ENCODE results near the gene SLC38A11. TPM values are rescaled to one million over a fixed set of nuclear protein-coding genes. Genes with fewer than 3 reads are reported as not detected.

The SLC38A11 gene
- total RNA-seq, 1 experiment from 2014 or later, result not detected

DNA sequence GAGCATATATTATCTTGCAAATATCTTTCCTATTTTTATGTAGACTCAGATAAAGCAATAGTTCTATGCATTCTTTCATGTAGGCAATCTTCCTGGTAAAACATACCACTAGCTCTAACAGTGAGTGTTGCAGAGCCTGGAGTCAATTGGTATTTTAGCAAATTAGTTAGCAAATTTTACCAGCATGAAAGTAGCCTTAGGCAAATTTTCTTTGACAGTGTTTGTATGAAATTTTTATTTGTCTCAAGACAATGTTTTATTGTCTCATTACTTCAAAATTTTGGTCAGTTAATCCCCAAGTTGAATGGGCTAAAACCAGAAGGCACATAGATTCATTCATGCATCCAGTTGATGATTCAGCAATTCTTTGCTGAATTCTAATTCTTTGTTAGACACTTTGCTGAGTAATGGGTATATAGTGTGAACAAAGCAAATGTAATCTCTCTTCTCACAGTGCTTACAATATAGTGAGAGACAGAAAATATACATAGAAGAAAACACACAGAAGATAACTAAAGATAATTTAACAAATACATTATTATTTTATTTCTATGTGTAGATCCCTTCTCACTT, 27.1 kb downstream of the SLC38A11 start (continued):
- TF ChIP-seq, protein P1, sequence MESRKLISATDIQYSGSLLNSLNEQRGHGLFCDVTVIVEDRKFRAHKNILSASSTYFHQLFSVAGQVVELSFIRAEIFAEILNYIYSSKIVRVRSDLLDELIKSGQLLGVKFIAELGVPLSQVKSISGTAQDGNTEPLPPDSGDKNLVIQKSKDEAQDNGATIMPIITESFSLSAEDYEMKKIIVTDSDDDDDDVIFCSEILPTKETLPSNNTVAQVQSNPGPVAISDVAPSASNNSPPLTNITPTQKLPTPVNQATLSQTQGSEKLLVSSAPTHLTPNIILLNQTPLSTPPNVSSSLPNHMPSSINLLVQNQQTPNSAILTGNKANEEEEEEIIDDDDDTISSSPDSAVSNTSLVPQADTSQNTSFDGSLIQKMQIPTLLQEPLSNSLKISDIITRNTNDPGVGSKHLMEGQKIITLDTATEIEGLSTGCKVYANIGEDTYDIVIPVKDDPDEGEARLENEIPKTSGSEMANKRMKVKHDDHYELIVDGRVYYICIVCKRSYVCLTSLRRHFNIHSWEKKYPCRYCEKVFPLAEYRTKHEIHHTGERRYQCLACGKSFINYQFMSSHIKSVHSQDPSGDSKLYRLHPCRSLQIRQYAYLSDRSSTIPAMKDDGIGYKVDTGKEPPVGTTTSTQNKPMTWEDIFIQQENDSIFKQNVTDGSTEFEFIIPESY (IDR thresholded peaks at IDR 0.05; ENCODE audit: extremely low read depth, insufficient replicate concordance, low read length), result no peak
- TF ChIP-seq YY1 (IDR thresholded peaks at IDR 0.05; ENCODE audit: extremely low read depth, insufficient replicate concordance, low read depth, low read length) (no peak), CBX3 (IDR thresholded peaks at IDR 0.05; ENCODE audit: low read depth) (no peak), TCF7L2 (IDR thresholded peaks at IDR 0.05; ENCODE audit: borderline replicate concordance, extremely low read depth, insufficient read depth, insufficient read length) (no peak), SIN3A (IDR thresholded peaks at IDR 0.05; ENCODE audit: low read depth) (no peak), ZNF274 (IDR thresholded peaks at IDR 0.05; ENCODE audit: low read depth, low read length) (no peak), SRF (IDR thresholded peaks at IDR 0.05; ENCODE audit: low read depth) (no peak), POLR2AphosphoS5 (IDR thresholded peaks at IDR 0.05; ENCODE audit: low read depth, low read length) (no peak), JUND (IDR thresholded peaks at IDR 0.05) (no peak)
- TF ChIP-seq, protein P2, sequence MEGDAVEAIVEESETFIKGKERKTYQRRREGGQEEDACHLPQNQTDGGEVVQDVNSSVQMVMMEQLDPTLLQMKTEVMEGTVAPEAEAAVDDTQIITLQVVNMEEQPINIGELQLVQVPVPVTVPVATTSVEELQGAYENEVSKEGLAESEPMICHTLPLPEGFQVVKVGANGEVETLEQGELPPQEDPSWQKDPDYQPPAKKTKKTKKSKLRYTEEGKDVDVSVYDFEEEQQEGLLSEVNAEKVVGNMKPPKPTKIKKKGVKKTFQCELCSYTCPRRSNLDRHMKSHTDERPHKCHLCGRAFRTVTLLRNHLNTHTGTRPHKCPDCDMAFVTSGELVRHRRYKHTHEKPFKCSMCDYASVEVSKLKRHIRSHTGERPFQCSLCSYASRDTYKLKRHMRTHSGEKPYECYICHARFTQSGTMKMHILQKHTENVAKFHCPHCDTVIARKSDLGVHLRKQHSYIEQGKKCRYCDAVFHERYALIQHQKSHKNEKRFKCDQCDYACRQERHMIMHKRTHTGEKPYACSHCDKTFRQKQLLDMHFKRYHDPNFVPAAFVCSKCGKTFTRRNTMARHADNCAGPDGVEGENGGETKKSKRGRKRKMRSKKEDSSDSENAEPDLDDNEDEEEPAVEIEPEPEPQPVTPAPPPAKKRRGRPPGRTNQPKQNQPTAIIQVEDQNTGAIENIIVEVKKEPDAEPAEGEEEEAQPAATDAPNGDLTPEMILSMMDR (IDR thresholded peaks at IDR 0.05 in 2 of 3, conservative IDR thresholded peaks at IDR 0.05 in 1 of 3; ENCODE audit: borderline replicate concordance in 1 of 3, insufficient read depth in 1 of 3, low read depth in 2 of 3, low read length in 2 of 3), result no peak

All from HCT116 (cell line).